Suprapubic skin (tissue), 4 donors: ENCODE data around the gene ZNF467.

Experiments used
- EP300 ChIP-seq: sonication (generic); formaldehyde crosslinking; IDR thresholded peaks from one replicate; pipeline ENCODE4 v1.6.1; 2017; ENCODE audit warnings: antibody characterized with exemption
- POLR2A ChIP-seq, 2 donors: fragments of 450-650 bp; IDR thresholded peaks; one replicate each; pipeline ENCODE4 v1.6.1; 2017; ENCODE audit warnings: antibody characterized with exemption in 2 of 2, mild to moderate bottlenecking in 2 of 2, moderate library complexity in 2 of 2
- POLR2AphosphoS5 ChIP-seq, 3 donors: sonication (generic); formaldehyde crosslinking; IDR thresholded peaks; one replicate each; pipeline ENCODE4 v1.6.1; 2017; ENCODE audit warnings: antibody characterized with exemption in 3 of 3
- TF ChIP-seq, protein P1 (sequence below), 2 donors: fragments of 200-600 bp in 1 of 2; fragments of 450-650 bp in 1 of 2; sonication (generic) in 1 of 2; IDR thresholded peaks; one replicate each; pipeline ENCODE4 v1.5.1; 2016 to 2019; ENCODE audit warnings: antibody characterized with exemption in 2 of 2, mild to moderate bottlenecking in 1 of 2, moderate library complexity in 1 of 2

GRCh38 chr7:149806726-149807125, 33.3 kb upstream of the ZNF467 start:
- TF ChIP-seq, protein P1, sequence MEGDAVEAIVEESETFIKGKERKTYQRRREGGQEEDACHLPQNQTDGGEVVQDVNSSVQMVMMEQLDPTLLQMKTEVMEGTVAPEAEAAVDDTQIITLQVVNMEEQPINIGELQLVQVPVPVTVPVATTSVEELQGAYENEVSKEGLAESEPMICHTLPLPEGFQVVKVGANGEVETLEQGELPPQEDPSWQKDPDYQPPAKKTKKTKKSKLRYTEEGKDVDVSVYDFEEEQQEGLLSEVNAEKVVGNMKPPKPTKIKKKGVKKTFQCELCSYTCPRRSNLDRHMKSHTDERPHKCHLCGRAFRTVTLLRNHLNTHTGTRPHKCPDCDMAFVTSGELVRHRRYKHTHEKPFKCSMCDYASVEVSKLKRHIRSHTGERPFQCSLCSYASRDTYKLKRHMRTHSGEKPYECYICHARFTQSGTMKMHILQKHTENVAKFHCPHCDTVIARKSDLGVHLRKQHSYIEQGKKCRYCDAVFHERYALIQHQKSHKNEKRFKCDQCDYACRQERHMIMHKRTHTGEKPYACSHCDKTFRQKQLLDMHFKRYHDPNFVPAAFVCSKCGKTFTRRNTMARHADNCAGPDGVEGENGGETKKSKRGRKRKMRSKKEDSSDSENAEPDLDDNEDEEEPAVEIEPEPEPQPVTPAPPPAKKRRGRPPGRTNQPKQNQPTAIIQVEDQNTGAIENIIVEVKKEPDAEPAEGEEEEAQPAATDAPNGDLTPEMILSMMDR (IDR thresholded peaks at IDR 0.05), result no peak
- TF ChIP-seq POLR2A (IDR thresholded peaks at IDR 0.05) (no peak), EP300 (no peak), POLR2AphosphoS5 (IDR thresholded peaks at IDR 0.05) (no peak)
